NCI-H446 treated with DMSO at 0.1 percent for 48 hours (cell line): ENCODE measurements around the gene HRAS.
"Not testable (repeated sequence)": the region's sequence is repeated elsewhere in the genome, so short reads cannot be mapped to it uniquely, and the experiment has no call there.

Source experiments
- DNase-seq: peaks from one replicate; lab custom pipeline; 2025; lab: John Stamatoyannopoulos, UW

HRAS gene

GRCh38 chr11:535519-536454, at the start of gene HRAS:
HRAS (minus strand) TSS chr11:535576.
- peak; percentile 81 for DNase-seq

GRCh38 chr11:584287-584686, 48.9 kb upstream of the HRAS start:
- no peak for DNase-seq

GRCh38 chr11:581752-582151, 46.4 kb upstream of the HRAS start:
- no peak for DNase-seq

GRCh38 chr11:581342-581741, 46.0 kb upstream of the HRAS start:
- DNase-seq, result no peak

- DNase-seq, result no peak
Measured at GRCh38 chr11:579830-580601, 44.6 kb upstream of the HRAS start.

DNA sequence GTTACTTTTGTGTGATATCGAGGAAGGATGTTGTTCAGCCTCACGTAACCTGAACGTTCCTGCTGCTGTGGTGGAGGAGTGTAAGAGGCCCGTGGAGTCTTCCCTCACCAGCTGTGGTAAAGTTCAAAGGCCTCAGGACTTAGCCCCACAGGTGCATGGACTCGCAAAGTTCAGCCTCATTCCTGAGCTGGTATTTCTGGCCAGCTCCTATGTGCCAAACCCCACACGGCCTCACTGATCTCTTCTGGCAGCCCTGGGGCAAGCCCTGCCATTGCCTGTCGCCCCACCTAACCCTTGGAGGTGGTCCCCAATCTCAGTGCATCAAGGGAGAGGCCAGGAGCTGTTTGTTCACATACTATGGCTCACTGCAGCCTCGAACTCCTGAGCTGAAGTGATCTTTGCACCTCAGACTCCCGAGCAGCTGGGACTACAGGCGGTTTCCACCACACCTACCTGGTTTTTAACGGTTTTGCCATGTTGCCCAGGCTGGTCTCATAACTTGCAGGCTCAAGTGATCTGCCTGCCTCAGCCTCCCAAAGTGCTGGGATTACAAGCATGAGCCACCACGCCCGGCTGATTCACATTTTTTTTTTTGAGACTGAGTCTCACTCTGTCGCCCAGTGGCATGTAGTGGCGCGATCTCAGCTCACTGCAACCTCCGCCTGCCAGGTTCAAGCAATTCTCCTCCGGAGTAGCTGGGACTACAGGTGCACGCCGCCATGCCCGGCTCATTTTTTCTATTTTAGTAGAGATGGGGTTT, 43.1 kb upstream of the HRAS start:
- no peak for DNase-seq

DNA sequence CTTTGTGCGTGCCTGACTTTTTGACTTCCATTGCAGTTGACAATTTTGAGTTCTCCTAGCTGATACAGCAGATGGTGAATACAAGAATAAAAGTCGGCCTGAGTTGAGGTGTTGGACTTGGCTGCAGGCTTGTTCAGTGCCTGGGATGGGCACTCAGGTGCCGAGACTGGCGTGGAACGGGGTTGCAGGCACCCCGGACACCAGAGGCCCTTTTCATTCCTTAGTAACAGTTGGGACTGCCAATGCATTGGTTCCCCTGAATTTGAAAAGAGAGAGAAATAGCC, 42.2 kb upstream of the HRAS start:
- DNase-seq, result no peak

DNA sequence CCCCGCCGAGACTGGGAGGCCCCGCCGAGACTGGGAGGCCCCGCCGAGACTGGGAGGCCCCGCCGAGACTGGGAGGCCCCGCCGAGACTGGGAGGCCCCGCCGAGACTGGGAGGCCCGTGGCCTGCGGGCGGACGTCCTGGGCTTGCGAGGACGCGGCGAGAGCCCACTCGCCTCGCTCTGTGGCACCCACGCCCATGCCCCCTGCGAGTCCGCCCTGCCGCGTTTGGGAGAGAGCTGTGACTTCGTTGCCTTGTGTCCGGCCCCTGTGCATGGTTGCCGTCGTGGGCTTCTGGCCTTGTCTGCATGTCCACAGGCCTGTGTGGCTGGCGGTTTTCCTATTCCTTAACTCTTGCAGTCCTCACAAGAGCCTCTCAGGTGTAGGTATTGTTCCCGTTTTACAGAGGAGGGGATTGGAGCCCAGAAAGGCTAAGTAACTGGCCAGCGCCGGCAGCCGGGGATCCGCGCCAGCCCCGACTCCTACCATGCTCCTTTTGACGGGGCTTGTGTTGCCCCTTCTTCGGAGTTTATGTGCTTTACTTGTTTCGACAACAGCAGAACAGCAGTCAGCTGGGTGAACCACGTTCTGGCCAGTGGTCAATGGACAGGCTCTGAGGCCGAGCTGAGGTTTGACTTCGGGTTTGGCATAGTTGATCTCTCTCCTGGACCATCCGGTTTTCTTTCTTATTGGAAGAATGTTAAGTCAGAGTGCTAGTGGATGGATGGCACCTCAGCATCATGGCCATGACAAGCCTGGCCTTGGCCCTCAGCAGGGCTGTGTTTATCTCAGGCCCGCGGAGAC, 41.6 kb upstream of the HRAS start:
- no peak for DNase-seq

DNA sequence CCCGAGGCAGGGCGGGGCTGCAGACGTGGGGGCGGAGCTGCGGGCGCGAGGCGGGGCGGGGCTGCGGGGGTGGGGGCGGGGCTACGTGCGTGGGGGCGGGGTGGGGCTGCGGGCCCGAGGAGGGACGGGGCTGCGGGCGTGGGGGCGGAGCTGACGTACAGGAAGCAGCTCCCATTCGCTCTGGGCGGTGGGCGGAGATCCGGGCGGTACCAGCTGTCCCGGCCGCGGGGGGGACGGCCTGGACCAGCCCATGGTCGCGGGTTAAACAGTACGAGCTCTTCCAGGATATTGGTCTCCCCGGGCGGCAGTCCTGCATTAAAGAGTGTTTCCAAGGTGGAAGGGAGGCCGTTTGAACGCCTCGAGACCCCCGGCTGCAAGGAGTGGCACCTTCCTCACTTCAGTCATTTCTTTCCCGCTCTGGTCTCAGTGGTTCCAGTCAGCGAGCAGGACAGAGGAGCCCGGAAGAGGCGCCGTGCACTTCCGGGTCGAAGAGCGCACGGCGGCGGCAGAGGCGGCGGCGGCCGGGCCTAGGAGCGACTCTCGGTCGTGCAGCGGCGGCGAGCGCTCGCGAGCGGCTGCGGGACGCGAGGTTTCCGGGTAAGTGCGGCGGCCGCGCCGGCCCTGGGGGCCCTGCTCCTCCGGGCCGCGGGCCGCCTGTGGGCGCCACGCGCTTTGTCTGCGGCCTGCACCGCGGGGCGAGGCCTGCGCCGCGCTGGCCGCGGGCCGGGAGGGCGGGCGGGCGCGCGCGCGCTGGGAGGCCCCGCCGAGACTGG, 40.8 kb upstream of the HRAS start, which contains the start of gene PHRF1:
Gene PHRF1, plus strand, starts transcription at position 475 of the 773 bp plus-strand sequence. CDS start 5,043 bp downstream, outside the sequence.
- DNase-seq, result peak; percentile 93

DNA sequence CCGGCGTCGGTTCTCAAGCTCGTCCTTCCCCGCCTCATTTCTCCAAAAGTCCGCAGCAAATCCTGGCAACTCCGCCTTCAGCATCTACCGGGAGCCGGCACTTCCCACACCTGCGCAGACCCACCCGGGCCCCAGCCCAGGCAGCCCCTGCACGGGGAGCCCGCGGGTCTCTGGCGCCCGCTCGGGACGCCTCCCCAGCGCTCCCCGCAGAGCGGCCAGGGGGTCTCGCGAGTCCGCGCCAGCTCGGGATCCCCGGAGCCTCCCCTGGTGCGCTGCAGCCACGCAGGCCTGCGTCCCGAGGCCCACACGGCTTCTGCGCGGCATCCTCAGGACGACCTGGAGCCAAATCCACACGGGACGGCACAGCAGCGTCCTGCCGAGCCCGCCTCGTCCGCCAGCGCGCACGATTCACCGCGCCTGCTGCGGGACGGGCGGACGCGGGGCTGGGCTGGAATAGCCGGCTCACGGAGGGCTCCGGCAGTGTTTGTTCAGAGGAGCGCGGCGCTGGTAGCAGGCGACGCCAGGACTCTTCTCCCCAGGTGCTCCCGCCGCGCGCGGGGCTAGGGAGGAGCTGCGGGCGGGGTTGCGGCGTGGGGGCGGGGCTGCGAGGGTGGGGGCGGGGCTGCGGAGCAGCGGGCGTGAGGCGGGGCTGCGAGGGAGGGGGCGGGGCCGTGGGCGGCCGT, 40.1 kb upstream of the HRAS start:
- peak; percentile 68 for DNase-seq

DNA sequence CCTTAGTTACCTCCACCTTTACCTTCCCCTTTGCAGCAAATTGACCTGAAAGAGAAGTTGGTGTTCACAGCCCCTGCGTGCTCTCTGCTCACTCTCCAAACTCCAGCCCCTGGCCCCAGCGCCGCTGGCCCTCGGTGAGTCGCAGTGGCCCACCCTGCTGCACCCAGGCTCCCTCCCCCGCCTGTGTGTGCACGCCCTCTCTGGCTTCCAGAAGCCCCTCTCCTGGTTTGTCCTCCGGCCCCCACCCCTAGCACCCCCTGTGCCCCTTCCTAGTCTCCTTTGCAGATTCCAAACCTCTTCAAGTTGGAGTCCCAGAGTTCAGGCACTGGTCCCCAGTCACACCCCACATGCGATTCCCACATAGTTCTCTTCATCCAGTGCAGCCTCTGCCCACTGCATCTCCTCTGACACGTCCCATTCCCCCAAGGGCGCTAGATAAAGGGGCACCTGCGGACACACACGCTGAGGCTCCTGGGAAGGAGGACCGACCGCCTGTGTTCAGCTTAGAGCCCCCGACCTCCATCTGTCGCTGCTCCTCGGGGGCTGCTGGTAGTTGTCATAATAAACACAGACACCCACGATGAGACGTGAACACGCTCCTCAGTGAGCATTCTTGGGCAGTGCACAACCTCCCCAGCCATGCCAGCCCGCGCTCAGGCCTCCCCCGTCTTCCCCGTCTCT, 39.4 kb upstream of the HRAS start:
- no peak for DNase-seq

GRCh38 chr11:574031-574570, 38.7 kb upstream of the HRAS start:
- not testable (repeated sequence) for DNase-seq

DNA sequence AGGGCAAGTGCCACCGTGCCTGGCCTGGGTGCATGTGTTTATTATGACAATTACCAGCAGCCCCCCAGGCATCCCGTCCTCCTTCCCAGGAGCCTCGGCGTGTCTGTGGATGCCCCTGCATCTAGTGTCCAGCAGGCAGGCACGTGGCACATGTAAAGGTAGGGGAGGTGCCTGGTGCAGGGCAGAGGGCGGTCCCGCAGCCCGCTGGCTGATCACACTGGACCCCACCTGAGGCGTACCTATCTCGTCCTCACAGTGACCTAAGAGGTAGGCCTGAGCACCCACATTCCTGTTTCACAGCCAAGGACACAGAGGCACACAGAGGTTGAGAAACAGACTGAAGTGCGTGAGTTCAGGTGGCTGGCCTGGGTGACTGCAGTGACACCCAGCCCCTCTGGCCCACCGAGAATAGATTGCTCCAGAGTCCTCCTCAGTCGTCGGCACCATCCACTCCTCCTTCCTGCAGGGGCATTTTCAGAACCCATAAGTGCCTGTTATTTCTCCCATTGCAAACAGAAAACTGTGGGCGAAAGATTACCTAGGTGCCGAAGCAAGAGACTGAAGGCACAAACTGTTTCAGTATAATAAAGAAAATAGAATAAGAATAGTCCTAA, 37.9 kb upstream of the HRAS start:
- DNase-seq, result no peak

DNA sequence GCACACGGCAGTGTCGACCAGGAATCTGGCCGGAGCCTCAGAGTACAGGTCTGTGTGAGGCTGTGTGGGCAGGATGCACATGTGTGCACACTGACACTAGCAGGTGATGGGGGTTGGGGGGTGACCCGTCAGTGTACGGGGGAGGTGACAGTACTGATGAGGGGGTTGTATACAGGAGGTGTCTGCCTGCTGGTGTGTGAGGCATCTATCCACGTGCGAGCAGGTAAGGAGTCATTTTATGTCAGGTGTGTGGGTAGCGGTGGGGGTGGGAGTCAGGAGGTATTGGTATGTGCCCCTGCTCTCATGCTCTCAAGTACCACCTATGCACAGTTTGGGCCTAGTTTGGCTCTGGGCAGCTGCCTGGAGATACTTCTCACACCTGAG, 36.4 kb upstream of the HRAS start:
- DNase-seq, result no peak

DNA sequence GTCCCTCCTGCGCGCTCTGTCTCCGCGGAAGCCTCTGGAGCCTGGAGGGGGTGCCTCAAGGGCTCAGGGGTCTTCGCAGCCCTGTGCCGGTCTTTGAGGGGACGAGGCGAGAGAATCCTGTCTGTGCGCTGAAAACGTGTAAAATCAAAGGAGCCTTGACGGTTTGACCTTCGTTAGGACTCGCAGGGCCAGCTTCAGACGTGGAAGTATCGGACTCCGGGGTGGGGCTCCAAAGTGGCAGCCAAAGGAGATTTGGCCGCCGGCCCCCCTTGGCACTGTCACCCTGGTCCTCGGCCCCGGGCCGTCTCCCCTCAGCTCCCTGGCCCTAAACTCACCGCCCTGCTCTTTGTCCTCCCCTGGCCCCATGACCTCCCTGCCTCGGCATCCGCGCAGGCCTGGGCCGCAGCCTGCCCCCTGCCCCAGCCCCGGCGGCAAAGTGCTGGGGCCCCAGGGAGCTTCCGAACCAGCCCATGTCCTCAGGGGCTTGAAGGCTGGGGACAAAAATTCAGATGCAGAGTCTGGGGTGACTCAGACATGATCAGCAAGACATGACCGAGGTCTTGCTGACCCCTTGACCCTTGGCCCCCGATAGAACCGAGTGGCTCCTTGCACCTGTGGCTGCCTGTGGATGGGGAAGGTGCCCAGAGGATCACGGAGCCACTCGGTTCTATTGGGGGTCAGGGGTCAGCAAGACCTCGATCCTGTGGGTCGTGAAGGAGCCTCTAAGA, 33.9 kb upstream of the HRAS start:
- DNase-seq, result no peak

DNA sequence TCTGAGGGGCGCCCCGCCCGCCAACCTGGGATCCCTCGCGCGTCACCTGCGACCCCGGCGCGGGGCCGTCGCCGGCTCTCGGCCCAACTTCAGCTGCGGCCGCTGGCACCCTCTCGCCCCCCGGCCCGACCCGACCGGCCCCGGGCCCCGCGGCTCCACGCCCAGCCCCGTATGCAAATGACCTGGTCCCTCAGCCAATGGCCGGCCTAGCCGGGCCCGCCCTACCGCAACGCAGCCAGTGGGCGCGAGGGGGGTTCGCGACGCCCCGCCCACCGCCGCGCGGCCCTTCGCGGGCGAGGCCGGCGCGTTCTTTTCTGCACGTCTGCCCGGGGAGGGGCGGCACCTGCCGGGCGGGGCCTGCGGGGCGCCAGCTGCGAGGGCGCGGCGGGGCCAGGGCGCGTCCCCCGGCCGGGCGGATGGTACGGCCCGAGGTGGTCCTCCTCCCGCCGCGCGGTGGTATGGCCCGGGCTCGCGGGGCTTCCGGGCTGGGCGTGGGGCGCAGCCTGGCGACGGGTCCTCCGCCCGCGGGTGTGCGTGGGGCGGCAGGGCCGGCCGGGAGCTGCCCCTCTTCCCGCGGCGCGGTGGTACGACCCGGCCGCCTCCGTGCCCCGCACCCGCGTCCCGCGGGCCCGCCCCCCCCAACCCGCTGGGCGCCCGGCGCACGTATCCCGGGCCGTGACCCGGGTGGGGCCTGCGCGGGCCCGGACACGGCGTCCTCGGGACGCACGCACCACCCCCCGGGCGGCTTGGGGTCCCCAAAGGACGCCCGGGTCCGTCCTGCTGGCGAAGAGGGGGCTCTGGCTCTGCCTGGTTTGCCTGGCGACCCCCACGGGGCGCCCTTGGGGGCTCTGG, 33.2 kb upstream of the HRAS start:
- DNase-seq, result peak; percentile 90

DNA sequence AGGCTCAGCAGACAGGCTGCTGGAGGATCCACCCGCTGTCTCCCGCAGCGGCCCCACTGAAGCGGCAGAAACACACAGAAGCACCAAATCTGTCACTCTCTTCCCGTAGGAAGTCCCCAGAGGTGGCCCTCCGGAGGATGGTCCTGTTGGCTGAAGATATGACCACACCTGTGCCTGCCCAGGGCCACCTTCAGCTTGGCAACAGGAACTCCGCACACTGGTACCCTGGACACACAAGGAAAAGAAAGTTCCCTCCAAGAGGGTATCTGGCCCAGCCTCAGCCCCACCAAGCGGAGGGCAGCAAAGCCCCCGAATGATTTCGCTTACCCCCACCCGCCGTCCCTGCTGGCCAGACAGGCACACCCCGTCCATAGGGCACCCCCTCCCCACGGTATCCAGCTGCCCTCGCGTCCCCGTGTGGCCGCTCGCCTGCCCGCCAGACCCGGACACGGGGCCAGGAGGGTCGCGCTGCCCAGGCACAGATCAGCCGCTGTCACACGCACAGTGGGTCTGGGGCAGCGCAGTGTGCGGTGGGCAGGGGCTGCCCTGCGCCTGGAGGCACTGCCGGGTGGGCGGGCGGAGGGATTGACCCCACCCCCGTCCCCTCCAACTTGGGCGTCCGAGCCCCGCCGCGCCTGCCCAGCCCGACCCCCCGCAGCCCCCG, 32.4 kb upstream of the HRAS start:
- no peak for DNase-seq
